ENCODE measurements around the gene GRXCR1. TPM values are rescaled to one million over a fixed set of nuclear protein-coding genes. Genes with fewer than 3 reads are reported as not detected.

The GRXCR1 gene
- total and polyA plus RNA-seq, 2 donors = 0.05 to 0.14 TPM

- H3K4me3 ChIP-seq (ENCODE audit: low read length in 2 of 2) = no peak overlapping the region
- no peak overlapping the region for H3K27ac ChIP-seq (ENCODE audit: low read depth in 1 of 2, low read length in 1 of 2)
- H3K9me3 ChIP-seq (ENCODE audit: control insufficient read depth in 2 of 2, insufficient read depth in 1 of 2, low read length in 1 of 2) = no peaks in the 10 kb centered on the region
- no peaks in the 10 kb centered on the region for H3K27me3 ChIP-seq (ENCODE audit: control insufficient read depth in 2 of 2, insufficient read depth in 1 of 2, low read length in 1 of 2)
- WGBS = 79% methylated on average over 2 of the region's 2 CpGs
- H3K36me3 ChIP-seq (ENCODE audit: control insufficient read depth in 2 of 2, insufficient read depth in 2 of 2, low read length in 1 of 2) = no peaks in the 10 kb centered on the region
- DNase-seq (ENCODE audit: low read depth in 6 of 9, low spot score in 9 of 9) = no peak
- H3K4me1 ChIP-seq (ENCODE audit: control insufficient read depth in 2 of 2, insufficient read depth in 2 of 2, low read length in 2 of 2) = no peaks in the 10 kb centered on the region
Observed at GRCh38 chr4:42881253-42881652, 11.3 kb upstream of the GRXCR1 start.

GRCh38 chr4:42891644-42892043 lies 869 bp upstream of the GRXCR1 start:
- WGBS = 85% methylated on average over 2 of the region's 2 CpGs
- Histone ChIP-seq H3K36me3 (ENCODE audit: control insufficient read depth in 2 of 2, insufficient read depth in 2 of 2, low read length in 1 of 2) (no peaks in the 10 kb centered on the region), H3K27me3 (ENCODE audit: control insufficient read depth in 2 of 2, insufficient read depth in 1 of 2, low read length in 1 of 2) (no peaks in the 10 kb centered on the region), H3K9me3 (ENCODE audit: control insufficient read depth in 2 of 2, insufficient read depth in 1 of 2, low read length in 1 of 2) (no peaks in the 10 kb centered on the region), H3K4me1 (ENCODE audit: control insufficient read depth in 2 of 2, insufficient read depth in 2 of 2, low read length in 2 of 2) (no peaks in the 10 kb centered on the region), H3K4me3 (ENCODE audit: low read length in 2 of 2) (no peak overlapping the region), H3K27ac (ENCODE audit: low read depth in 1 of 2, low read length in 1 of 2) (no peak overlapping the region)
- no peak for DNase-seq (ENCODE audit: low read depth in 6 of 9, low spot score in 9 of 9)

GRCh38 chr4:42895452-42895851 lies 2.9 kb downstream of the GRXCR1 start:
- Histone ChIP-seq H3K4me3 (ENCODE audit: low read length in 2 of 2) (no peak overlapping the region), H3K27ac (ENCODE audit: low read depth in 1 of 2, low read length in 1 of 2) (no peak overlapping the region), H3K27me3 (ENCODE audit: control insufficient read depth in 2 of 2, insufficient read depth in 1 of 2, low read length in 1 of 2) (no peaks in the 10 kb centered on the region), H3K9me3 (ENCODE audit: control insufficient read depth in 2 of 2, insufficient read depth in 1 of 2, low read length in 1 of 2) (no peaks in the 10 kb centered on the region), H3K36me3 (ENCODE audit: control insufficient read depth in 2 of 2, insufficient read depth in 2 of 2, low read length in 1 of 2) (no peaks in the 10 kb centered on the region), H3K4me1 (ENCODE audit: control insufficient read depth in 2 of 2, insufficient read depth in 2 of 2, low read length in 2 of 2) (no peaks in the 10 kb centered on the region)
- DNase-seq (ENCODE audit: low read depth in 6 of 9, low spot score in 9 of 9) = no peak

GRCh38 chr4:42904986-42905385 lies 12.5 kb downstream of the GRXCR1 start:
- DNase-seq (ENCODE audit: low read depth in 6 of 9, low spot score in 9 of 9) = no peak
- Histone ChIP-seq H3K9me3 (ENCODE audit: control insufficient read depth in 2 of 2, insufficient read depth in 1 of 2, low read length in 1 of 2) (no peaks in the 10 kb centered on the region), H3K27me3 (ENCODE audit: control insufficient read depth in 2 of 2, insufficient read depth in 1 of 2, low read length in 1 of 2) (no peaks in the 10 kb centered on the region), H3K36me3 (ENCODE audit: control insufficient read depth in 2 of 2, insufficient read depth in 2 of 2, low read length in 1 of 2) (no peaks in the 10 kb centered on the region), H3K4me3 (ENCODE audit: low read length in 2 of 2) (no peak overlapping the region), H3K4me1 (ENCODE audit: control insufficient read depth in 2 of 2, insufficient read depth in 2 of 2, low read length in 2 of 2) (no peaks in the 10 kb centered on the region), H3K27ac (ENCODE audit: low read depth in 1 of 2, low read length in 1 of 2) (no peak overlapping the region)
- 95% methylated on average over 5 of the region's 5 CpGs for WGBS

GRCh38 chr4:42905591-42905990 lies 13.1 kb downstream of the GRXCR1 start:
- Histone ChIP-seq H3K4me3 (ENCODE audit: low read length in 2 of 2) (no peak overlapping the region), H3K4me1 (ENCODE audit: control insufficient read depth in 2 of 2, insufficient read depth in 2 of 2, low read length in 2 of 2) (no peaks in the 10 kb centered on the region), H3K27ac (ENCODE audit: low read depth in 1 of 2, low read length in 1 of 2) (no peak overlapping the region), H3K36me3 (ENCODE audit: control insufficient read depth in 2 of 2, insufficient read depth in 2 of 2, low read length in 1 of 2) (no peaks in the 10 kb centered on the region), H3K27me3 (ENCODE audit: control insufficient read depth in 2 of 2, insufficient read depth in 1 of 2, low read length in 1 of 2) (no peaks in the 10 kb centered on the region), H3K9me3 (ENCODE audit: control insufficient read depth in 2 of 2, insufficient read depth in 1 of 2, low read length in 1 of 2) (no peaks in the 10 kb centered on the region)
- WGBS = 90% methylated on average over 3 of the region's 3 CpGs
- DNase-seq (ENCODE audit: low read depth in 6 of 9, low spot score in 9 of 9) = no peak

- whole genome bisulfite sequencing = 96% methylated on average over 1 of the region's 1 CpG
- H3K36me3 ChIP-seq (ENCODE audit: control insufficient read depth in 2 of 2, insufficient read depth in 2 of 2, low read length in 1 of 2) = no peaks in the 10 kb centered on the region
- H3K4me3 ChIP-seq (ENCODE audit: low read length in 2 of 2) = no peak overlapping the region
- no peak overlapping the region for H3K27ac ChIP-seq (ENCODE audit: low read depth in 1 of 2, low read length in 1 of 2)
- H3K27me3 ChIP-seq (ENCODE audit: control insufficient read depth in 2 of 2, insufficient read depth in 1 of 2, low read length in 1 of 2) = no peaks in the 10 kb centered on the region
- DNase-seq (ENCODE audit: low read depth in 6 of 9, low spot score in 9 of 9) = no peak
- no peaks in the 10 kb centered on the region for H3K4me1 ChIP-seq (ENCODE audit: control insufficient read depth in 2 of 2, insufficient read depth in 2 of 2, low read length in 2 of 2)
- H3K9me3 ChIP-seq (ENCODE audit: control insufficient read depth in 2 of 2, insufficient read depth in 1 of 2, low read length in 1 of 2) = no peaks in the 10 kb centered on the region
Observed at GRCh38 chr4:42906341-42906740, 13.8 kb downstream of the GRXCR1 start.

GRCh38 chr4:42906891-42907759 lies 14.6 kb downstream of the GRXCR1 start:
- 60% methylated on average over 6 of the region's 6 CpGs for WGBS

GRCh38 chr4:42910459-42910858 lies 17.9 kb downstream of the GRXCR1 start:
- Histone ChIP-seq H3K36me3 (ENCODE audit: control insufficient read depth in 2 of 2, insufficient read depth in 2 of 2, low read length in 1 of 2) (no peaks in the 10 kb centered on the region), H3K9me3 (ENCODE audit: control insufficient read depth in 2 of 2, insufficient read depth in 1 of 2, low read length in 1 of 2) (no peaks in the 10 kb centered on the region), H3K4me1 (ENCODE audit: control insufficient read depth in 2 of 2, insufficient read depth in 2 of 2, low read length in 2 of 2) (no peaks in the 10 kb centered on the region), H3K27me3 (ENCODE audit: control insufficient read depth in 2 of 2, insufficient read depth in 1 of 2, low read length in 1 of 2) (no peaks in the 10 kb centered on the region), H3K27ac (ENCODE audit: low read depth in 1 of 2, low read length in 1 of 2) (no peak overlapping the region), H3K4me3 (ENCODE audit: low read length in 2 of 2) (no peak overlapping the region)
- DNase-seq (ENCODE audit: low read depth in 6 of 9, low spot score in 9 of 9) = no peak
- 94% methylated on average over 5 of the region's 5 CpGs for WGBS

More at GRCh38 chr4:42906891-42907759, 14.6 kb downstream of the GRXCR1 start:
- H3K27me3 ChIP-seq (ENCODE audit: control insufficient read depth in 2 of 2, insufficient read depth in 1 of 2, low read length in 1 of 2) = no peaks in the 10 kb centered on the region
- H3K4me3 ChIP-seq (ENCODE audit: low read length in 2 of 2) = no peak overlapping the region
- H3K4me1 ChIP-seq (ENCODE audit: control insufficient read depth in 2 of 2, insufficient read depth in 2 of 2, low read length in 2 of 2) = no peaks in the 10 kb centered on the region
- H3K27ac ChIP-seq (ENCODE audit: low read depth in 1 of 2, low read length in 1 of 2) = no peak overlapping the region
- H3K36me3 ChIP-seq (ENCODE audit: control insufficient read depth in 2 of 2, insufficient read depth in 2 of 2, low read length in 1 of 2) = no peaks in the 10 kb centered on the region
- DNase-seq (ENCODE audit: low read depth in 6 of 9, low spot score in 9 of 9) = no peak
- no peaks in the 10 kb centered on the region for H3K9me3 ChIP-seq (ENCODE audit: control insufficient read depth in 2 of 2, insufficient read depth in 1 of 2, low read length in 1 of 2)

GRCh38 chr4:42914937-42915336 lies 22.4 kb downstream of the GRXCR1 start:
- Histone ChIP-seq H3K4me3 (ENCODE audit: low read length in 2 of 2) (no peak overlapping the region), H3K9me3 (ENCODE audit: control insufficient read depth in 2 of 2, insufficient read depth in 1 of 2, low read length in 1 of 2) (no peaks in the 10 kb centered on the region), H3K27me3 (ENCODE audit: control insufficient read depth in 2 of 2, insufficient read depth in 1 of 2, low read length in 1 of 2) (no peaks in the 10 kb centered on the region), H3K4me1 (ENCODE audit: control insufficient read depth in 2 of 2, insufficient read depth in 2 of 2, low read length in 2 of 2) (no peaks in the 10 kb centered on the region), H3K27ac (ENCODE audit: low read depth in 1 of 2, low read length in 1 of 2) (no peak overlapping the region), H3K36me3 (ENCODE audit: control insufficient read depth in 2 of 2, insufficient read depth in 2 of 2, low read length in 1 of 2) (no peaks in the 10 kb centered on the region)
- no peak for DNase-seq (ENCODE audit: low read depth in 6 of 9, low spot score in 9 of 9)
- 91% methylated on average over 4 of the region's 4 CpGs for WGBS

All from thymus (tissue), 11 donors.